WTC11 (cell line): ENCODE measurements around the gene MRPL39. TPM values are rescaled to one million over a fixed set of nuclear protein-coding genes. Genes with fewer than 3 reads are reported as not detected.

Experiments
- ATAC-seq: fragments of 200-7000 bp; cut with Tn5 transposase; 2 replicates; pipeline ENCODE4 v1.10.0; 2021; ENCODE audit warnings: mild to moderate bottlenecking, moderate library complexity
- CTCF ChIA-PET: fragments of 300-600 bp; sonication (Branson Sonifier 250); formaldehyde crosslinking; loops from one replicate; lab custom pipeline; 2021; ENCODE audit warnings: antibody characterized with exemption; lab: Charles Lee
- POLR2A ChIA-PET: fragments of 350-600 bp; sonication (Branson Sonifier 250); formaldehyde crosslinking; loops from one replicate; lab custom pipeline; 2021; ENCODE audit warnings: antibody characterized with exemption; lab: Charles Lee
- DNase-seq: peaks from one replicate; pipeline ENCODE4 v3.0.0; 2021; ENCODE audit warnings: low spot score
- H3K27ac Mint-ChIP-seq: 2 replicates; pipeline ENCODE4 v1.8.0; 2021; ENCODE audit warnings: mixed read lengths
- H3K27me3 Mint-ChIP-seq: 2 replicates; pipeline ENCODE4 v1.8.0; 2021; ENCODE audit warnings: low read depth, mild to moderate bottlenecking, moderate library complexity, mixed read lengths
- H3K36me3 Mint-ChIP-seq: 2 replicates; pipeline ENCODE4 v1.8.0; 2021; ENCODE audit warnings: mixed read lengths
- H3K4me1 Mint-ChIP-seq: 2 replicates; pipeline ENCODE4 v1.8.0; 2022; ENCODE audit warnings: mixed read lengths
- H3K4me3 Mint-ChIP-seq: 2 replicates; pipeline ENCODE4 v1.8.0; 2021; ENCODE audit warnings: mild to moderate bottlenecking, moderate library complexity, mixed read lengths
- H3K9me3 Mint-ChIP-seq: 2 replicates; pipeline ENCODE4 v1.8.0; 2021; ENCODE audit warnings: mixed read lengths
- AFF4 ChIP-seq: sonication (generic); formaldehyde crosslinking; IDR thresholded peaks from 2 replicates; pipeline ENCODE4 v1.8.1; 2023; ENCODE audit warnings: mild to moderate bottlenecking, missing genetic modification reagents, borderline replicate concordance
- CDX4 ChIP-seq: fragments of 250-450 bp; sonication (Bioruptor Pico); IDR thresholded peaks from 2 replicates; pipeline ENCODE4 v1.9.0; 2021; ENCODE audit warnings: moderate library complexity, mild to moderate bottlenecking, inconsistent platforms, borderline replicate concordance
- E2F5 ChIP-seq: sonication (generic); formaldehyde crosslinking; IDR thresholded peaks from 2 replicates; pipeline ENCODE4 v1.8.1; 2022; ENCODE audit warnings: mild to moderate bottlenecking, moderate library complexity, missing genetic modification reagents
- ELF4 ChIP-seq: sonication (generic); formaldehyde crosslinking; IDR thresholded peaks from 2 replicates; pipeline ENCODE4 v1.8.1; 2022; ENCODE audit warnings: low read depth, mild to moderate bottlenecking, moderate library complexity, missing genetic modification reagents
- ETV6 ChIP-seq: sonication (generic); formaldehyde crosslinking; IDR thresholded peaks from 2 replicates; pipeline ENCODE4 v1.8.1; 2022; ENCODE audit warnings: mild to moderate bottlenecking, missing genetic modification reagents
- FOXP4 ChIP-seq: sonication (generic); formaldehyde crosslinking; IDR thresholded peaks from 2 replicates; pipeline ENCODE4 v1.8.0; 2022; ENCODE audit warnings: mild to moderate bottlenecking, missing genetic modification reagents
- HMGXB4 ChIP-seq: sonication (generic); formaldehyde crosslinking; IDR thresholded peaks from 2 replicates; pipeline ENCODE4 v1.8.1; 2023; ENCODE audit warnings: mild to moderate bottlenecking, moderate library complexity, missing genetic modification reagents
- IRF1 ChIP-seq: sonication (generic); formaldehyde crosslinking; IDR thresholded peaks from 2 replicates; pipeline ENCODE4 v1.8.0; 2023; ENCODE audit warnings: missing genetic modification reagents
- MLX ChIP-seq: sonication (generic); formaldehyde crosslinking; IDR thresholded peaks from 2 replicates; pipeline ENCODE4 v1.8.1; 2023; ENCODE audit warnings: mild to moderate bottlenecking, missing genetic modification reagents, moderate library complexity
- NFE2L1 ChIP-seq: sonication (generic); formaldehyde crosslinking; IDR thresholded peaks from 2 replicates; pipeline ENCODE4 v1.8.1; 2023; ENCODE audit warnings: missing genetic modification reagents
- PRRX2 ChIP-seq: fragments of 250-450 bp; sonication (Bioruptor Pico); IDR thresholded peaks from 2 replicates; pipeline ENCODE4 v1.8.0; 2021; ENCODE audit warnings: mild to moderate bottlenecking
- RORB ChIP-seq: fragments of 250-450 bp; sonication (Bioruptor Pico); IDR thresholded peaks from 2 replicates; pipeline ENCODE4 v1.9.0; 2021; ENCODE audit warnings: mild to moderate bottlenecking
- SMAD4 ChIP-seq: sonication (generic); formaldehyde crosslinking; IDR thresholded peaks from 2 replicates; pipeline ENCODE4 v1.8.0; 2022; ENCODE audit warnings: mild to moderate bottlenecking, missing genetic modification reagents
- TEAD4 ChIP-seq: sonication (generic); formaldehyde crosslinking; IDR thresholded peaks from 2 replicates; pipeline ENCODE4 v1.8.0; 2022; ENCODE audit warnings: mild to moderate bottlenecking, missing genetic modification reagents
- USF1 ChIP-seq: sonication (generic); formaldehyde crosslinking; IDR thresholded peaks from 2 replicates; pipeline ENCODE4 v1.8.0; 2022; ENCODE audit warnings: mild to moderate bottlenecking, missing genetic modification reagents
- ZNF232 ChIP-seq: sonication (generic); formaldehyde crosslinking; IDR thresholded peaks from 2 replicates; pipeline ENCODE4 v1.8.0; 2022; ENCODE audit warnings: mild to moderate bottlenecking, missing genetic modification reagents
- ZNF317 ChIP-seq: sonication (generic); formaldehyde crosslinking; IDR thresholded peaks from 2 replicates; pipeline ENCODE4 v1.8.1; 2023; ENCODE audit warnings: low read depth, mild to moderate bottlenecking, moderate library complexity, missing genetic modification reagents, borderline replicate concordance
- ZNF425 ChIP-seq: fragments of 250-450 bp; sonication (Bioruptor Pico); conservative IDR thresholded peaks from 2 replicates; pipeline ENCODE4 v1.9.0; 2021; ENCODE audit warnings: mild to moderate bottlenecking
- total RNA-seq: library from RNA; stranded (reverse); gene quantifications from 3 replicates; pipeline ENCODE4 v1.2.3, GENCODE V29; 2021

MRPL39 gene
- total RNA-seq, 1 experiment from 2014 or later, result 34.7 TPM

GRCh38 chr21:25551569-25551968 lies 55.7 kb downstream of the MRPL39 start:
- Mint-ChIP-seq H3K4me1 (no peaks in the 10 kb centered on the region), H3K36me3 (peaks cover under 1% of the 10 kb centered on the region; the same call in 1 of the 2 replicates), H3K27ac (no peak overlapping the region), H3K9me3 (peaks cover 5% of the 10 kb centered on the region), H3K4me3 (no peak overlapping the region), H3K27me3 (no peaks in the 10 kb centered on the region)
- CTCF ChIA-PET, result no interaction called here
- POLR2A ChIA-PET, result no interaction called here
- TF ChIP-seq HMGXB4 (CRISPR knock-in tag), result no peak
- no peak for TF ChIP-seq MLX
- no peak for TF ChIP-seq ETV6 (CRISPR knock-in tag)
- no peak for TF ChIP-seq RORB (CRISPR knock-in tag)
- TF ChIP-seq TEAD4 (CRISPR knock-in tag), result no peak
- no peak for TF ChIP-seq CDX4
- no peak for TF ChIP-seq ZNF317 (CRISPR knock-in tag)
- no peak for TF ChIP-seq ELF4 (CRISPR knock-in tag)
- TF ChIP-seq SMAD4 (CRISPR knock-in tag), result no peak
- TF ChIP-seq FOXP4 (CRISPR knock-in tag), result no peak
- DNase-seq, result no peak
- no peak for ATAC-seq

GRCh38 chr21:25550352-25551120 lies 56.7 kb downstream of the MRPL39 start:
- H3K4me1 Mint-ChIP-seq, result no peaks in the 10 kb centered on the region
- H3K36me3 Mint-ChIP-seq, result peaks cover 4% of the 10 kb centered on the region; the same call in 1 of the 2 replicates
- ATAC-seq (no peak), DNase-seq (no peak)
- H3K4me3 Mint-ChIP-seq, result no peak overlapping the region
- H3K27me3 Mint-ChIP-seq, result no peaks in the 10 kb centered on the region
- peaks cover 14% of the 10 kb centered on the region for H3K9me3 Mint-ChIP-seq
- ChIA-PET CTCF (no interaction called here), POLR2A (no interaction called here)
- H3K27ac Mint-ChIP-seq, result no peak overlapping the region
- no peak for TF ChIP-seq ZNF232 (CRISPR knock-in tag)
- no peak for TF ChIP-seq IRF1 (CRISPR knock-in tag)
- no peak for TF ChIP-seq NFE2L1 (CRISPR knock-in tag)
- TF ChIP-seq PRRX2 (CRISPR knock-in tag), result no peak
- no peak for TF ChIP-seq USF1 (CRISPR knock-in tag)
- TF ChIP-seq ZNF425 (CRISPR knock-in tag), result no peak
- TF ChIP-seq AFF4 (CRISPR knock-in tag), result no peak
- no peak for TF ChIP-seq ELF4 (CRISPR knock-in tag)
- no peak for TF ChIP-seq E2F5 (CRISPR knock-in tag)
